ENCODE measurements around the gene KCNIP1.

The KCNIP1 gene

GRCh38 chr5:170757669-170758068 lies 253.8 kb downstream of the KCNIP1 start:
- no peak overlapping the region for H3K18ac ChIP-seq (ENCODE audit: low read length)
- DNase-seq (ENCODE audit: low spot score): no peak

GRCh38 chr5:170758481-170758880 lies 254.7 kb downstream of the KCNIP1 start:
- Histone ChIP-seq H3K36me3 (replicated peaks in 1 of 2; ENCODE audit: control insufficient read depth in 2 of 2, insufficient read depth in 2 of 2, low read length in 2 of 2) (no peaks in the 10 kb centered on the region), H3K4me3 (ENCODE audit: low read length in 2 of 2) (no peak overlapping the region), H3K27ac (replicated peaks; ENCODE audit: low read length) (no peak overlapping the region), H2BK12ac (ENCODE audit: low read length) (no peak overlapping the region), H3K4ac (ENCODE audit: low read length) (no peak overlapping the region), H2BK120ac (ENCODE audit: low read depth, low read length) (no peak overlapping the region), H2AFZ (ENCODE audit: low read length) (no peak overlapping the region), H3K23ac (ENCODE audit: low read depth, low read length, poor library complexity) (no peak overlapping the region), H2BK15ac (ENCODE audit: low read length) (no peak overlapping the region), H3K18ac (ENCODE audit: low read length) (no peak overlapping the region), H3K4me2 (ENCODE audit: insufficient read depth, low read length, poor library complexity, severe bottlenecking) (no peak overlapping the region), H2BK5ac (ENCODE audit: low read length) (no peak overlapping the region), H3K9me3 (replicated peaks in 1 of 2; ENCODE audit: control insufficient read depth in 2 of 2, insufficient read depth in 1 of 2, low read depth in 1 of 2, low read length in 2 of 2) (peaks cover 0 to 3% of the 10 kb centered on the region in 2 donors), H3K27me3 (ENCODE audit: control insufficient read depth in 3 of 3, insufficient read depth in 3 of 3, low read depth in 1 of 3, low read length in 3 of 3) (no peaks in the 10 kb centered on the region), H4K91ac (ENCODE audit: low read depth, low read length, poor library complexity) (no peak overlapping the region), H3K4me1 (ENCODE audit: control insufficient read depth in 2 of 2, insufficient read depth in 1 of 2, low read depth in 1 of 2, low read length in 2 of 2) (peaks cover 0 to 2% of the 10 kb centered on the region in 2 donors), H3K9ac (ENCODE audit: low read depth, low read length, poor library complexity) (no peak overlapping the region), H3K79me1 (ENCODE audit: low read depth, low read length) (no peaks in the 10 kb centered on the region), H4K8ac (ENCODE audit: low read depth, low read length) (no peak overlapping the region), H3K14ac (ENCODE audit: low read length) (no peak overlapping the region), H2AK5ac (ENCODE audit: low read depth, low read length) (no peak overlapping the region)
- DNase-seq (ENCODE audit: low spot score): no peak
- no CpG with 5 or more reads among the region's 3 CpGs for WGBS, 2 donors (ENCODE audit: extremely low coverage in 2 of 2, insufficient read length in 2 of 2, insufficient replicate concordance in 1 of 2)

More at GRCh38 chr5:170757669-170758068, 253.8 kb downstream of the KCNIP1 start:
- no peak overlapping the region for H4K8ac ChIP-seq (ENCODE audit: low read depth, low read length)
- H2AFZ ChIP-seq (ENCODE audit: low read length): no peak overlapping the region
- no peak overlapping the region for H2BK15ac ChIP-seq (ENCODE audit: low read length)
- H2BK5ac ChIP-seq (ENCODE audit: low read length): no peak overlapping the region
- H3K27ac ChIP-seq (replicated peaks; ENCODE audit: low read length): no peak overlapping the region
- no peak overlapping the region for H2BK120ac ChIP-seq (ENCODE audit: low read depth, low read length)
- H2BK12ac ChIP-seq (ENCODE audit: low read length): no peak overlapping the region
- H3K4me1 ChIP-seq (ENCODE audit: control insufficient read depth in 2 of 2, insufficient read depth in 1 of 2, low read depth in 1 of 2, low read length in 2 of 2): peaks cover 0 to 2% of the 10 kb centered on the region in 2 donors
- H4K91ac ChIP-seq (ENCODE audit: low read depth, low read length, poor library complexity): no peak overlapping the region
- H2AK5ac ChIP-seq (ENCODE audit: low read depth, low read length): no peak overlapping the region
- H3K14ac ChIP-seq (ENCODE audit: low read length): no peak overlapping the region
- H3K9me3 ChIP-seq (replicated peaks in 1 of 2; ENCODE audit: control insufficient read depth in 2 of 2, insufficient read depth in 1 of 2, low read depth in 1 of 2, low read length in 2 of 2): peaks cover 0 to 4% of the 10 kb centered on the region in 2 donors
- no peak overlapping the region for H3K23ac ChIP-seq (ENCODE audit: low read depth, low read length, poor library complexity)
- H3K27me3 ChIP-seq (ENCODE audit: control insufficient read depth in 3 of 3, insufficient read depth in 3 of 3, low read depth in 1 of 3, low read length in 3 of 3): no peaks in the 10 kb centered on the region
- H3K4me3 ChIP-seq (ENCODE audit: low read length in 2 of 2): no peak overlapping the region
- H3K36me3 ChIP-seq (replicated peaks in 1 of 2; ENCODE audit: control insufficient read depth in 2 of 2, insufficient read depth in 2 of 2, low read length in 2 of 2): no peaks in the 10 kb centered on the region
- H3K4ac ChIP-seq (ENCODE audit: low read length): no peak overlapping the region
- H3K79me1 ChIP-seq (ENCODE audit: low read depth, low read length): no peaks in the 10 kb centered on the region
- H3K9ac ChIP-seq (ENCODE audit: low read depth, low read length, poor library complexity): no peak overlapping the region
- H3K4me2 ChIP-seq (ENCODE audit: insufficient read depth, low read length, poor library complexity, severe bottlenecking): no peak overlapping the region
- no CpG with 5 or more reads among the region's 2 CpGs for WGBS, 2 donors (ENCODE audit: extremely low coverage in 2 of 2, insufficient read length in 2 of 2, insufficient replicate concordance in 1 of 2)

DNA sequence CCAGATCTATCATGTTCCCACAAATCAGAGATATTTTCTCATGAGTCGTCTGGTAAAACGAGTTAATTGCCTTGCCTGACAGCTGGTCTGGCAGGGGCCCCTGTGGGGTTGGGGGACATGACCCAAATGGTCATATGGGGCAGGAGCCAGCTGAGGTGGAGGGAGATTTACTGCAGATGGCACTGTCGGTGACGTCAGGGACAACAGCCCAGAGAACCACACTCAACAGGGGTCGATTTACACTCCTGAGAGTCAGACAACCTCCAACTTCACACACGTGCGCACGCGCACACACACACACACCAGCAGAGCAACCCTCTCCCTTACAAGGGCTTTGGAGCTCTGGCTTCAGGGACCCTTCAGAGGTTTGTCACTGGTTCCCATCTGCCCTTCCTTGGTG lies 256.3 kb downstream of the KCNIP1 start:
- no peak overlapping the region for H3K23ac ChIP-seq (ENCODE audit: low read depth, low read length, poor library complexity)
- H4K8ac ChIP-seq (ENCODE audit: low read depth, low read length): no peak overlapping the region
- H2BK5ac ChIP-seq (ENCODE audit: low read length): no peak overlapping the region
- no peak overlapping the region for H2AFZ ChIP-seq (ENCODE audit: low read length)
- H3K79me1 ChIP-seq (ENCODE audit: low read depth, low read length): no peaks in the 10 kb centered on the region
- no peak overlapping the region for H3K9ac ChIP-seq (ENCODE audit: low read depth, low read length, poor library complexity)
- no peak overlapping the region for H3K4me3 ChIP-seq (ENCODE audit: low read length in 2 of 2)
- WGBS, 2 donors (ENCODE audit: extremely low coverage in 2 of 2, insufficient read length in 2 of 2, insufficient replicate concordance in 1 of 2): no CpG with 5 or more reads among the region's 9 CpGs
- no peak overlapping the region for H4K91ac ChIP-seq (ENCODE audit: low read depth, low read length, poor library complexity)
- peaks cover 0 to 2% of the 10 kb centered on the region in 2 donors for H3K4me1 ChIP-seq (ENCODE audit: control insufficient read depth in 2 of 2, insufficient read depth in 1 of 2, low read depth in 1 of 2, low read length in 2 of 2)
- no peaks in the 10 kb centered on the region for H3K27me3 ChIP-seq (ENCODE audit: control insufficient read depth in 3 of 3, insufficient read depth in 3 of 3, low read depth in 1 of 3, low read length in 3 of 3)
- peaks cover 0 to 3% of the 10 kb centered on the region in 2 donors for H3K9me3 ChIP-seq (replicated peaks in 1 of 2; ENCODE audit: control insufficient read depth in 2 of 2, insufficient read depth in 1 of 2, low read depth in 1 of 2, low read length in 2 of 2)
- H2BK12ac ChIP-seq (ENCODE audit: low read length): no peak overlapping the region
- no peak overlapping the region for H2AK5ac ChIP-seq (ENCODE audit: low read depth, low read length)
- H3K14ac ChIP-seq (ENCODE audit: low read length): no peak overlapping the region
- H2BK120ac ChIP-seq (ENCODE audit: low read depth, low read length): no peak overlapping the region
- no peaks in the 10 kb centered on the region for H3K36me3 ChIP-seq (replicated peaks in 1 of 2; ENCODE audit: control insufficient read depth in 2 of 2, insufficient read depth in 2 of 2, low read length in 2 of 2)
- no peak for DNase-seq (ENCODE audit: low spot score)
- H3K4me2 ChIP-seq (ENCODE audit: insufficient read depth, low read length, poor library complexity, severe bottlenecking): no peak overlapping the region
- H3K18ac ChIP-seq (ENCODE audit: low read length): no peak overlapping the region
- H3K4ac ChIP-seq (ENCODE audit: low read length): no peak overlapping the region
- H2BK15ac ChIP-seq (ENCODE audit: low read length): no peak overlapping the region
- no peak overlapping the region for H3K27ac ChIP-seq (replicated peaks; ENCODE audit: low read length)

GRCh38 chr5:170761048-170761707 lies 257.4 kb downstream of the KCNIP1 start:
- no peak overlapping the region for H4K91ac ChIP-seq (ENCODE audit: low read depth, low read length, poor library complexity)
- H3K27ac ChIP-seq (replicated peaks; ENCODE audit: low read length): no peak overlapping the region
- no CpG with 5 or more reads among the region's 7 CpGs for WGBS, 2 donors (ENCODE audit: extremely low coverage in 2 of 2, insufficient read length in 2 of 2, insufficient replicate concordance in 1 of 2)
- H3K4me2 ChIP-seq (ENCODE audit: insufficient read depth, low read length, poor library complexity, severe bottlenecking): no peak overlapping the region
- no peak overlapping the region for H4K8ac ChIP-seq (ENCODE audit: low read depth, low read length)
- H2BK5ac ChIP-seq (ENCODE audit: low read length): no peak overlapping the region
- no peak overlapping the region for H2BK12ac ChIP-seq (ENCODE audit: low read length)
- H3K14ac ChIP-seq (ENCODE audit: low read length): no peak overlapping the region
- H3K79me1 ChIP-seq (ENCODE audit: low read depth, low read length): no peaks in the 10 kb centered on the region
- H3K36me3 ChIP-seq (replicated peaks in 1 of 2; ENCODE audit: control insufficient read depth in 2 of 2, insufficient read depth in 2 of 2, low read length in 2 of 2): no peaks in the 10 kb centered on the region
- peaks cover 0 to 3% of the 10 kb centered on the region in 2 donors for H3K9me3 ChIP-seq (replicated peaks in 1 of 2; ENCODE audit: control insufficient read depth in 2 of 2, insufficient read depth in 1 of 2, low read depth in 1 of 2, low read length in 2 of 2)
- no peak overlapping the region for H2AK5ac ChIP-seq (ENCODE audit: low read depth, low read length)
- H2BK15ac ChIP-seq (ENCODE audit: low read length): no peak overlapping the region
- no peak overlapping the region for H2BK120ac ChIP-seq (ENCODE audit: low read depth, low read length)
- DNase-seq (ENCODE audit: low spot score): no peak
- H3K4ac ChIP-seq (ENCODE audit: low read length): no peak overlapping the region
- H2AFZ ChIP-seq (ENCODE audit: low read length): no peak overlapping the region
- no peak overlapping the region for H3K18ac ChIP-seq (ENCODE audit: low read length)
- no peaks in the 10 kb centered on the region for H3K27me3 ChIP-seq (ENCODE audit: control insufficient read depth in 3 of 3, insufficient read depth in 3 of 3, low read depth in 1 of 3, low read length in 3 of 3)
- H3K4me1 ChIP-seq (ENCODE audit: control insufficient read depth in 2 of 2, insufficient read depth in 1 of 2, low read depth in 1 of 2, low read length in 2 of 2): peaks cover 0 to 2% of the 10 kb centered on the region in 2 donors
- no peak overlapping the region for H3K9ac ChIP-seq (ENCODE audit: low read depth, low read length, poor library complexity)
- no peak overlapping the region for H3K4me3 ChIP-seq (ENCODE audit: low read length in 2 of 2)
- H3K23ac ChIP-seq (ENCODE audit: low read depth, low read length, poor library complexity): no peak overlapping the region

Data from neuronal stem cell (in vitro differentiated cells).